Activated B cell treated with CpG ODN at 0.5 μM for 24 hours (primary cell): ENCODE results near the gene CSNK2A1. TPM values are rescaled to one million over a fixed set of nuclear protein-coding genes. Genes with fewer than 3 reads are reported as not detected.

Experiments used
- ATAC-seq: fragments of 200-7000 bp; cut with Tn5 transposase; one replicate; pipeline ENCODE4 v1.10.0; 2021; ENCODE audit warnings: low read depth, mild to moderate bottlenecking, moderate library complexity
- CTCF ChIA-PET: fragments of 350-600 bp; sonication (Branson Sonifier 250); formaldehyde crosslinking; loops from one replicate; lab custom pipeline; 2021; ENCODE audit warnings: antibody characterized with exemption; lab: Charles Lee
- POLR2A ChIA-PET: fragments of 350-600 bp; sonication (Branson Sonifier 250); formaldehyde crosslinking; loops from one replicate; lab custom pipeline; 2021; ENCODE audit warnings: antibody characterized with exemption; lab: Charles Lee
- DNase-seq: peaks from one replicate; pipeline ENCODE4 v3.0.0; 2022
- H3K27ac Mint-ChIP-seq: one replicate; pipeline ENCODE4 v1.8.0; 2020; ENCODE audit warnings: mixed read lengths
- H3K27me3 Mint-ChIP-seq: one replicate; pipeline ENCODE4 v1.8.0; 2021; ENCODE audit warnings: mixed read lengths
- H3K36me3 Mint-ChIP-seq: one replicate; pipeline ENCODE4 v1.8.0; 2021; ENCODE audit warnings: low read depth, mixed read lengths
- H3K4me1 Mint-ChIP-seq: one replicate; pipeline ENCODE4 v1.8.0; 2021; ENCODE audit warnings: mixed read lengths
- H3K4me3 Mint-ChIP-seq: one replicate; pipeline ENCODE4 v1.8.0; 2020; ENCODE audit warnings: mild to moderate bottlenecking, mixed read lengths
- H3K9me3 Mint-ChIP-seq: one replicate; pipeline ENCODE4 v1.8.0; 2020; ENCODE audit warnings: mixed read lengths
- CTCF ChIP-seq: fragments of 200-600 bp; IDR thresholded peaks from one replicate; pipeline ENCODE4 v1.8.0; 2022; ENCODE audit warnings: antibody characterized with exemption, mild to moderate bottlenecking
- intact Hi-C: fragments of 100-400 bp; cut with micrococcal nuclease; formaldehyde crosslinking; loops from one replicate; pipeline ENCODE4 v1.15.1; 2024
- total RNA-seq: library from RNA; stranded (reverse); gene quantifications from 2 replicates; pipeline ENCODE4 v1.2.3, GENCODE V29; 2022

Gene CSNK2A1
- total RNA-seq, 1 donor from 2014 or later = 140 TPM

GRCh38 chr20:504632-505075 lies 38.9 kb downstream of the CSNK2A1 start:
- ChIA-PET POLR2A (interaction anchor here (0.6 kb wide), 1 partner anchor 17 kb away, joined by 4 read pairs; no protein-coding TSS in a partner anchor), CTCF (no interaction called here)
- Mint-ChIP-seq H3K27ac (no peak overlapping the region), H3K36me3 (peaks cover 73% of the 10 kb centered on the region), H3K4me3 (no peak overlapping the region), H3K4me1 (peaks cover 5% of the 10 kb centered on the region), H3K9me3 (no peaks in the 10 kb centered on the region), H3K27me3 (no peaks in the 10 kb centered on the region)
- intact Hi-C loops = no loop called here
- DNase-seq (no peak), ATAC-seq (no peak)
- no peak for TF ChIP-seq CTCF

- Mint-ChIP-seq H3K27me3 (no peaks in the 10 kb centered on the region), H3K4me1 (no peaks in the 10 kb centered on the region), H3K27ac (no peak overlapping the region), H3K4me3 (no peak overlapping the region), H3K9me3 (no peaks in the 10 kb centered on the region), H3K36me3 (peaks cover 75% of the 10 kb centered on the region)
- ChIA-PET POLR2A (no interaction called here), CTCF (no interaction called here)
- intact Hi-C loops = no loop called here
- ATAC-seq (no peak), DNase-seq (no peak)
- TF ChIP-seq CTCF = no peak
These were observed 40.4 kb downstream of the CSNK2A1 start for GRCh38 chr20:503048-503737.

GRCh38 chr20:497979-498378 lies 45.6 kb downstream of the CSNK2A1 start:
- H3K4me3 Mint-ChIP-seq = no peak overlapping the region
- DNase-seq = no peak
- ChIA-PET POLR2A (no interaction called here), CTCF (no interaction called here)
- no peak overlapping the region for H3K27ac Mint-ChIP-seq
- TF ChIP-seq CTCF = no peak
- no peaks in the 10 kb centered on the region for H3K4me1 Mint-ChIP-seq
- H3K27me3 Mint-ChIP-seq = no peaks in the 10 kb centered on the region
- intact Hi-C loops = loop anchor here (5.0 kb wide), 1 partner anchor 39 kb away; no protein-coding TSS in a partner anchor
- ATAC-seq = no peak
- H3K9me3 Mint-ChIP-seq = no peaks in the 10 kb centered on the region
- H3K36me3 Mint-ChIP-seq = peaks cover 80% of the 10 kb centered on the region

- no peaks in the 10 kb centered on the region for H3K27me3 Mint-ChIP-seq
- H3K9me3 Mint-ChIP-seq = no peaks in the 10 kb centered on the region
- no peaks in the 10 kb centered on the region for H3K4me1 Mint-ChIP-seq
- H3K27ac Mint-ChIP-seq = no peak overlapping the region
- no peak for ATAC-seq
- TF ChIP-seq CTCF = no peak
- ChIA-PET POLR2A (no interaction called here), CTCF (no interaction called here)
- intact Hi-C loops = loop anchor here (5.0 kb wide), 1 partner anchor 41 kb away; no protein-coding TSS in a partner anchor
- H3K4me3 Mint-ChIP-seq = no peak overlapping the region
- no peak for DNase-seq
- H3K36me3 Mint-ChIP-seq = peaks cover 79% of the 10 kb centered on the region
These were observed 47.4 kb downstream of the CSNK2A1 start for GRCh38 chr20:496126-496696.

- ChIA-PET POLR2A (no interaction called here), CTCF (interaction anchor here (0.6 kb wide), 1 partner anchor 176 kb away, joined by 4 read pairs; no protein-coding TSS in a partner anchor)
- Mint-ChIP-seq H3K4me1 (no peaks in the 10 kb centered on the region), H3K27ac (no peak overlapping the region), H3K4me3 (no peak overlapping the region), H3K9me3 (no peaks in the 10 kb centered on the region), H3K27me3 (no peaks in the 10 kb centered on the region), H3K36me3 (peaks cover 80% of the 10 kb centered on the region)
- no peak for TF ChIP-seq CTCF
- DNase-seq (no peak), ATAC-seq (no peak)
- intact Hi-C loops = no loop called here
These were observed 51.4 kb downstream of the CSNK2A1 start for GRCh38 chr20:492159-492558.
